Thoracic aorta (tissue), 2 donors: ENCODE results near the gene SFXN2. TPM values are rescaled to one million over a fixed set of nuclear protein-coding genes. Genes with fewer than 3 reads are reported as not detected.

ENCODE experiments used
- ATAC-seq: fragments of 150-250 bp; one replicate; pipeline ENCODE4 v1.8.0; 2017; ENCODE audit warnings: low read depth; ENCODE audit not compliant: insufficient number of reproducible peaks, low FRiP score
- DNase-seq: peaks from one replicate; pipeline ENCODE4 v3.0.0-alpha.2; 2020; ENCODE audit warnings: low spot score
- H3K27ac ChIP-seq, 2 donors: fragments of 200-600 bp; sonication (generic); 1 replicate in 1 of 2; 2 replicates in 1 of 2; pipeline ENCODE4 v1.5.1; 2016; ENCODE audit warnings: mild to moderate bottlenecking in 2 of 2, moderate library complexity in 2 of 2
- H3K27me3 ChIP-seq: fragments of 200-600 bp; sonication (generic); replicated peaks from 2 replicates; pipeline ENCODE4 v1.6.0; 2016; ENCODE audit warnings: mild to moderate bottlenecking; ENCODE audit not compliant: insufficient read depth
- H3K36me3 ChIP-seq: fragments of 200-600 bp; sonication (generic); one replicate; pipeline ENCODE4 v1.5.1; 2016
- H3K4me1 ChIP-seq, 2 donors: fragments of 200-600 bp; sonication (generic); 1 replicate in 1 of 2; 2 replicates in 1 of 2; pipeline versions ENCODE4 v1.5.1 to v1.6.0; 2016; ENCODE audit warnings: low read depth in 2 of 2, mild to moderate bottlenecking in 1 of 2; ENCODE audit not compliant: control insufficient read depth in 1 of 2
- H3K4me3 ChIP-seq: fragments of 200-600 bp; sonication (generic); 2 replicates; pipeline ENCODE4 v1.5.1; 2016; ENCODE audit warnings: mild to moderate bottlenecking
- H3K9me3 ChIP-seq: fragments of 200-600 bp; sonication (generic); 2 replicates; pipeline ENCODE4 v1.5.1; 2016
- CTCF ChIP-seq: fragments of 200-600 bp; sonication (generic); IDR thresholded peaks from one replicate; pipeline ENCODE4 v1.5.1; 2019; ENCODE audit warnings: antibody characterized with exemption
- total RNA-seq, 2 donors: library from RNA; depleted of rRNA; stranded (reverse); fragments of >200 nt; gene quantifications; one replicate each; pipeline versions ENCODE4 v1.1.0 to v1.2.3, GENCODE V29; 2016

SFXN2 gene
- total RNA-seq, 2 donors from 2014 or later: 1.6 to 18.3 TPM

- Histone ChIP-seq H3K4me3 (peak overlapping the region; percentile 74), H3K27ac (peak overlapping the region; percentile 99), H3K27me3 (no peaks in the 10 kb centered on the region)
Measured at GRCh38 chr10:102777711-102778453, 63.4 kb downstream of the SFXN2 start.

GRCh38 chr10:102778781-102779180 is 64.3 kb downstream of the SFXN2 start:
- H3K4me1 ChIP-seq: peaks cover 83 to 96% of the 10 kb centered on the region in 2 donors
- no peaks in the 10 kb centered on the region for H3K36me3 ChIP-seq
- DNase-seq (no peak), ATAC-seq (no peak)
- H3K4me3 ChIP-seq: no peak overlapping the region
- H3K27ac ChIP-seq: peak overlapping the region in 1 of 2 donors; percentile 99
- no peaks in the 10 kb centered on the region for H3K27me3 ChIP-seq
- no peaks in the 10 kb centered on the region for H3K9me3 ChIP-seq
- TF ChIP-seq CTCF: no peak

More at GRCh38 chr10:102777711-102778453, 63.4 kb downstream of the SFXN2 start:
- Histone ChIP-seq H3K9me3 (no peaks in the 10 kb centered on the region), H3K4me1 (peaks cover 83 to 96% of the 10 kb centered on the region in 2 donors), H3K36me3 (no peaks in the 10 kb centered on the region)
- TF ChIP-seq CTCF: no peak
- ATAC-seq: no peak
- no peak for DNase-seq

GRCh38 chr10:102779680-102780526 is 65.5 kb downstream of the SFXN2 start:
- Histone ChIP-seq H3K27me3 (no peaks in the 10 kb centered on the region), H3K27ac (peak overlapping the region; percentile 44 to 99), H3K36me3 (no peaks in the 10 kb centered on the region), H3K9me3 (no peaks in the 10 kb centered on the region), H3K4me3 (no peak overlapping the region), H3K4me1 (peaks cover 83 to 96% of the 10 kb centered on the region in 2 donors)
- DNase-seq (no peak), ATAC-seq (no peak)
- TF ChIP-seq CTCF: no peak

- ATAC-seq (no peak), DNase-seq (no peak)
- Histone ChIP-seq H3K36me3 (no peaks in the 10 kb centered on the region), H3K27ac (peak overlapping the region; percentile 95 to 96), H3K4me3 (no peak overlapping the region), H3K9me3 (no peaks in the 10 kb centered on the region), H3K27me3 (no peaks in the 10 kb centered on the region), H3K4me1 (peaks cover 85 to 96% of the 10 kb centered on the region in 2 donors)
- no peak for TF ChIP-seq CTCF
Measured at GRCh38 chr10:102780527-102780808, 66.0 kb downstream of the SFXN2 start.

- no peak for TF ChIP-seq CTCF
- no peak for DNase-seq
- H3K4me3 ChIP-seq: no peak overlapping the region
- no peaks in the 10 kb centered on the region for H3K36me3 ChIP-seq
- peaks cover 88 to 97% of the 10 kb centered on the region in 2 donors for H3K4me1 ChIP-seq
- H3K27me3 ChIP-seq: no peaks in the 10 kb centered on the region
- H3K9me3 ChIP-seq: no peaks in the 10 kb centered on the region
- ATAC-seq: no peak
- peak overlapping the region; percentile 95 to 96 for H3K27ac ChIP-seq
Measured at GRCh38 chr10:102781090-102781920, 66.9 kb downstream of the SFXN2 start.
